ENCODE data around the gene CLRN3. TPM values are rescaled to one million over a fixed set of nuclear protein-coding genes. Genes with fewer than 3 reads are reported as not detected.

The CLRN3 gene
- not detected for total RNA-seq

- no peak for DNase-seq (ENCODE audit: low spot score)
These were observed at the start of gene CLRN3 for GRCh38 chr10:127892743-127893142. Gene CLRN3, minus strand, starts transcription at chr10:127892941. Its CDS starts 157 bp downstream, at chr10:127892784.

- DNase-seq (ENCODE audit: low spot score) = no peak
These were observed 48.3 kb upstream of the CLRN3 start for GRCh38 chr10:127940866-127941640.

GRCh38 chr10:127939786-127940330, 47.1 kb upstream of the CLRN3 start:
- peak; percentile 32 for DNase-seq (ENCODE audit: low spot score)

- peak; percentile 7 for DNase-seq (ENCODE audit: low spot score)
These were observed 45.2 kb upstream of the CLRN3 start for GRCh38 chr10:127937915-127938463.

GRCh38 chr10:127937069-127937468, 44.3 kb upstream of the CLRN3 start:
- DNase-seq (ENCODE audit: low spot score) = peak; percentile 1

GRCh38 chr10:127935071-127935561, 42.4 kb upstream of the CLRN3 start:
- peak; percentile 30 for DNase-seq (ENCODE audit: low spot score)

- DNase-seq (ENCODE audit: low spot score) = no peak
These were observed 41.6 kb upstream of the CLRN3 start for GRCh38 chr10:127934383-127934782.

- no peak for DNase-seq (ENCODE audit: low spot score)
These were observed 40.5 kb upstream of the CLRN3 start for GRCh38 chr10:127933271-127933670.

GRCh38 chr10:127932521-127933270, 40.0 kb upstream of the CLRN3 start:
- DNase-seq (ENCODE audit: low spot score) = no peak

GRCh38 chr10:127928021-127928806, 35.5 kb upstream of the CLRN3 start:
- no peak for DNase-seq (ENCODE audit: low spot score)

- DNase-seq (ENCODE audit: low spot score) = no peak
These were observed 33.7 kb upstream of the CLRN3 start for GRCh38 chr10:127926455-127926854.

- DNase-seq (ENCODE audit: low spot score) = no peak
These were observed 32.9 kb upstream of the CLRN3 start for GRCh38 chr10:127925471-127926207.

- no peak for DNase-seq (ENCODE audit: low spot score)
These were observed 30.9 kb upstream of the CLRN3 start for GRCh38 chr10:127923646-127924045.

- no peak for DNase-seq (ENCODE audit: low spot score)
These were observed 30.1 kb upstream of the CLRN3 start for GRCh38 chr10:127922675-127923366.

- DNase-seq (ENCODE audit: low spot score) = no peak
These were observed 29.5 kb upstream of the CLRN3 start for GRCh38 chr10:127922206-127922605.

- DNase-seq (ENCODE audit: low spot score) = no peak
These were observed 29.0 kb upstream of the CLRN3 start for GRCh38 chr10:127921753-127922145.

GRCh38 chr10:127921075-127921752, 28.5 kb upstream of the CLRN3 start:
- no peak for DNase-seq (ENCODE audit: low spot score)

- no peak for DNase-seq (ENCODE audit: low spot score)
These were observed 27.7 kb upstream of the CLRN3 start for GRCh38 chr10:127920306-127921074.
